Measurements from ENCODE around the gene OSMR.

Gene OSMR

GRCh38 chr5:38845526-38846378, at the start of gene OSMR:
Gene OSMR, plus strand, starts transcription at chr5:38846012. Its CDS starts 23,033 bp downstream, at chr5:38869045.
- peak; percentile 41 for DNase-seq (ENCODE audit: low spot score)
- TF ChIP-seq CTCF (IDR thresholded peaks at IDR 0.05; ENCODE audit: borderline replicate concordance, control extremely low read depth, extremely low read depth, insufficient read depth, missing control alignments): no peak
- in situ Hi-C loops (cut with MboI; ENCODE audit: low sequenced_read_pairs, unreplicated experiment): loop anchor here (25.0 kb wide), 1 partner anchor 242 kb away; no protein-coding TSS in a partner anchor

- no peak for DNase-seq (ENCODE audit: low spot score)
- no peak for TF ChIP-seq CTCF (IDR thresholded peaks at IDR 0.05; ENCODE audit: borderline replicate concordance, control extremely low read depth, extremely low read depth, insufficient read depth, missing control alignments)
- in situ Hi-C loops (cut with MboI; ENCODE audit: low sequenced_read_pairs, unreplicated experiment): no loop called here
Observed at GRCh38 chr5:38796742-38797108, 49.1 kb upstream of the OSMR start.

GRCh38 chr5:38797838-38798237, 48.0 kb upstream of the OSMR start:
- in situ Hi-C loops (cut with MboI; ENCODE audit: low sequenced_read_pairs, unreplicated experiment): no loop called here
- TF ChIP-seq CTCF (IDR thresholded peaks at IDR 0.05; ENCODE audit: borderline replicate concordance, control extremely low read depth, extremely low read depth, insufficient read depth, missing control alignments): no peak
- DNase-seq (ENCODE audit: low spot score): no peak

- TF ChIP-seq CTCF (IDR thresholded peaks at IDR 0.05; ENCODE audit: borderline replicate concordance, control extremely low read depth, extremely low read depth, insufficient read depth, missing control alignments): no peak
- in situ Hi-C loops (cut with MboI; ENCODE audit: low sequenced_read_pairs, unreplicated experiment): no loop called here
- no peak for DNase-seq (ENCODE audit: low spot score)
Observed at GRCh38 chr5:38799556-38800377, 46.0 kb upstream of the OSMR start.

GRCh38 chr5:38800515-38800914, 45.3 kb upstream of the OSMR start:
- in situ Hi-C loops (cut with MboI; ENCODE audit: low sequenced_read_pairs, unreplicated experiment): no loop called here

More at GRCh38 chr5:38800515-38800914, 45.3 kb upstream of the OSMR start:
- TF ChIP-seq CTCF (IDR thresholded peaks at IDR 0.05; ENCODE audit: borderline replicate concordance, control extremely low read depth, extremely low read depth, insufficient read depth, missing control alignments): no peak
- no peak for DNase-seq (ENCODE audit: low spot score)
